ENCODE data around the gene GPI.

Gene GPI

DNA sequence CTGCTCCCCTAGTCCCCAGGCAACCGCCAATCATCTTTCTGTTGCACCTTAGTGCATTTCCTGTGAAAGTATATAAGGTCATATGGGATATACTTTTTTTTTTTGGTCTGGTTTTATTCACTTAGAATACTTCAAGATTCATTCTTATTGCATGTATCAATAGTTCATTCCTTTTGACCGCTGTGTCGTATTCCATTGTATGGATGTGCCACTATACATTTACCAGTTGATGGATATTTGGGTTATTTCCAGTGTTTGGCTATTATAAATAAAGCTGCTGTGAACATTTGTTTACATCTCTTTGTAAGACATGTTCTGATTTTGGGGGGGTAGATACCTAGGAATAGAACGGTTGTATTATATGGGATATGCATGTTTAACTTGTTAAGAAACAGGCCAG, 53.3 kb downstream of the GPI start:
- TF ChIP-seq TEAD4 (IDR thresholded peaks at IDR 0.05) (no peak), TCF12 (IDR thresholded peaks at IDR 0.05; ENCODE audit: low read depth) (no peak), CEBPB (IDR thresholded peaks at IDR 0.05) (no peak), RAD21 (IDR thresholded peaks at IDR 0.05; ENCODE audit: low read depth) (no peak), NFIC (IDR thresholded peaks at IDR 0.05) (no peak), EGR1 (IDR thresholded peaks at IDR 0.05) (no peak), FOXM1 (IDR thresholded peaks at IDR 0.05; ENCODE audit: borderline replicate concordance, low read depth) (no peak), TAF1 (IDR thresholded peaks at IDR 0.05; ENCODE audit: low read depth) (no peak), CREB1 (IDR thresholded peaks at IDR 0.05; ENCODE audit: low read depth) (no peak), YY1 (IDR thresholded peaks at IDR 0.05; ENCODE audit: low read depth) (no peak), EP300 (IDR thresholded peaks at IDR 0.05; ENCODE audit: borderline replicate concordance) (no peak)
- TF ChIP-seq, protein P1, sequence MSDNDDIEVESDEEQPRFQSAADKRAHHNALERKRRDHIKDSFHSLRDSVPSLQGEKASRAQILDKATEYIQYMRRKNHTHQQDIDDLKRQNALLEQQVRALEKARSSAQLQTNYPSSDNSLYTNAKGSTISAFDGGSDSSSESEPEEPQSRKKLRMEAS (IDR thresholded peaks at IDR 0.05): no peak
- TF ChIP-seq, protein P2, sequence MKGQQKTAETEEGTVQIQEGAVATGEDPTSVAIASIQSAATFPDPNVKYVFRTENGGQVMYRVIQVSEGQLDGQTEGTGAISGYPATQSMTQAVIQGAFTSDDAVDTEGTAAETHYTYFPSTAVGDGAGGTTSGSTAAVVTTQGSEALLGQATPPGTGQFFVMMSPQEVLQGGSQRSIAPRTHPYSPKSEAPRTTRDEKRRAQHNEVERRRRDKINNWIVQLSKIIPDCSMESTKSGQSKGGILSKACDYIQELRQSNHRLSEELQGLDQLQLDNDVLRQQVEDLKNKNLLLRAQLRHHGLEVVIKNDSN (IDR thresholded peaks at IDR 0.05): no peak

DNA sequence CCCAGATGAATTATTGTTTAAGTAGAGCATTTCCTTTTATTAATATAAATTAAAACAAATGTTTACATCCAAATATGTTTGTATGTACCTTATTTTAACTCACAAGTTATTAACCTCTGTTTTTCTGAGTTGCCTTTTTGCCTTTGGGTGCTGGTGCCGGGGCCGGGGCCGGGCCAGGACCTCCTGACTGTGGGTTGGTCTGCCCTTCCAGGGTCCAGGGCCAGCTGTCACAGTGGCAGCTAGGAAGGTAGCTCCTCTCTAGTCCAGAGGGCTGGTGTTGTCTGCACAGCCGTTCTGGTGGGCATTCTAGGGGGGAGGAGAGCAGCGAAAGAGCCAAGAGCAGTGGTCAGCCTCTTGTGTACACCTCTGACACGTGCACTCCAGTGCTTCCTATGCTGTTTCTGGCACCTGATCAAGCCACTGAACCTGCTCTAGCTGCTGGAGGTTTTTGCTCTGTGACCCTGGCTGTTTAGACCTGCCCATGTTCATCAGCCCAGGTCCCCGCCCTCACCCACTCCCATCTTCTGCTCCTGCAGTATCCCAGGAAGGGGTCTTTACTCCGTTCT, 61.2 kb downstream of the GPI start:
- TF ChIP-seq CEBPB (IDR thresholded peaks at IDR 0.05) (no peak), EGR1 (IDR thresholded peaks at IDR 0.05) (no peak), RAD21 (IDR thresholded peaks at IDR 0.05; ENCODE audit: low read depth) (no peak), ZBTB7A (IDR thresholded peaks at IDR 0.05; ENCODE audit: low read depth) (no peak), TEAD4 (IDR thresholded peaks at IDR 0.05) (no peak), TCF12 (IDR thresholded peaks at IDR 0.05; ENCODE audit: low read depth) (no peak), FOXM1 (IDR thresholded peaks at IDR 0.05; ENCODE audit: borderline replicate concordance, low read depth) (no peak), EP300 (IDR thresholded peaks at IDR 0.05; ENCODE audit: borderline replicate concordance) (no peak), NFIC (IDR thresholded peaks at IDR 0.05) (no peak), CREB1 (IDR thresholded peaks at IDR 0.05; ENCODE audit: low read depth) (no peak), TAF1 (IDR thresholded peaks at IDR 0.05; ENCODE audit: low read depth) (no peak), YY1 (IDR thresholded peaks at IDR 0.05; ENCODE audit: low read depth) (no peak)
- TF ChIP-seq, protein P2 (IDR thresholded peaks at IDR 0.05): no peak
- TF ChIP-seq, protein P1 (IDR thresholded peaks at IDR 0.05): no peak
- TF ChIP-seq, protein P3, sequence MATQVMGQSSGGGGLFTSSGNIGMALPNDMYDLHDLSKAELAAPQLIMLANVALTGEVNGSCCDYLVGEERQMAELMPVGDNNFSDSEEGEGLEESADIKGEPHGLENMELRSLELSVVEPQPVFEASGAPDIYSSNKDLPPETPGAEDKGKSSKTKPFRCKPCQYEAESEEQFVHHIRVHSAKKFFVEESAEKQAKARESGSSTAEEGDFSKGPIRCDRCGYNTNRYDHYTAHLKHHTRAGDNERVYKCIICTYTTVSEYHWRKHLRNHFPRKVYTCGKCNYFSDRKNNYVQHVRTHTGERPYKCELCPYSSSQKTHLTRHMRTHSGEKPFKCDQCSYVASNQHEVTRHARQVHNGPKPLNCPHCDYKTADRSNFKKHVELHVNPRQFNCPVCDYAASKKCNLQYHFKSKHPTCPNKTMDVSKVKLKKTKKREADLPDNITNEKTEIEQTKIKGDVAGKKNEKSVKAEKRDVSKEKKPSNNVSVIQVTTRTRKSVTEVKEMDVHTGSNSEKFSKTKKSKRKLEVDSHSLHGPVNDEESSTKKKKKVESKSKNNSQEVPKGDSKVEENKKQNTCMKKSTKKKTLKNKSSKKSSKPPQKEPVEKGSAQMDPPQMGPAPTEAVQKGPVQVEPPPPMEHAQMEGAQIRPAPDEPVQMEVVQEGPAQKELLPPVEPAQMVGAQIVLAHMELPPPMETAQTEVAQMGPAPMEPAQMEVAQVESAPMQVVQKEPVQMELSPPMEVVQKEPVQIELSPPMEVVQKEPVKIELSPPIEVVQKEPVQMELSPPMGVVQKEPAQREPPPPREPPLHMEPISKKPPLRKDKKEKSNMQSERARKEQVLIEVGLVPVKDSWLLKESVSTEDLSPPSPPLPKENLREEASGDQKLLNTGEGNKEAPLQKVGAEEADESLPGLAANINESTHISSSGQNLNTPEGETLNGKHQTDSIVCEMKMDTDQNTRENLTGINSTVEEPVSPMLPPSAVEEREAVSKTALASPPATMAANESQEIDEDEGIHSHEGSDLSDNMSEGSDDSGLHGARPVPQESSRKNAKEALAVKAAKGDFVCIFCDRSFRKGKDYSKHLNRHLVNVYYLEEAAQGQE (IDR thresholded peaks at IDR 0.05; ENCODE audit: low read depth): no peak

DNA sequence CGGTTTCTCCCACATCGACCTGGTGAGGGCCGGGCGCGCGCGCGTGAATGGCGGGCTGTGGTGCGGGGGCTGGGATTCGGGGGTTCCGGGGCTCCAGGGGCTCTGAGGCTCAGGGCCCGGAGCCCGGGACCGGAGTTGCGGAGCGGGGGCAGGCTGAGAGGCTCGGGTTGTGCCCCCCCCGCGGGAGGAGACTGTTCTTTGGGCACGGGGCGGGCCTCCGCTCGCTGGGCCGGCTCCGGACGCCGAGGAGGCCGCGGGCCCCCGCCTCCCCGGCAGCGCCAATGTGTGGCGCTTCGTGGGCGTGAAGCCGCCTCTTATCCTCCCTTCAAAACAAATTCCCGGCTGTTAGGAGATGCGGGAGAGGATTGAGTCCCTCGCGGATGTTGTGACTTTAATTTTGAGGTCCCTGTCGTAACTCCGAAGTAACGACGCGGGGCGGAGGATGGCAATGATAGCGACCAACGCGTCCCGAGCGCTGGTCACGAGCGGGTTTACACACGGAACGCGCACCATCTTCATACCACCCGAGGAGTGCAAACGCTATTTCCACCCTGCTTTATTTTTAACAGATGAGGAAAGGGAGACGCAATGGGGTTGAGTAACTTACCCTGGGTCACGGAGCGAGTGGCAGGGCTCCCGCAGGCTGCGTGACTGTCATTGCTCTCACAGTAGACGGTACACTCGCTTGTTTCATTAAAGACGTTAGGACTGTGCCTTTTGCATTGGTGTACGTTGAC, 63.7 kb downstream of the GPI start:
- TF ChIP-seq TEAD4 (IDR thresholded peaks at IDR 0.05) (no peak), YY1 (IDR thresholded peaks at IDR 0.05; ENCODE audit: low read depth) (no peak), TAF1 (IDR thresholded peaks at IDR 0.05; ENCODE audit: low read depth) (no peak), EP300 (IDR thresholded peaks at IDR 0.05; ENCODE audit: borderline replicate concordance) (no peak), TCF12 (IDR thresholded peaks at IDR 0.05; ENCODE audit: low read depth) (no peak), EGR1 (IDR thresholded peaks at IDR 0.05) (no peak), NFIC (IDR thresholded peaks at IDR 0.05) (no peak)
- TF ChIP-seq, protein P3 (IDR thresholded peaks at IDR 0.05; ENCODE audit: low read depth): no peak

DNA sequence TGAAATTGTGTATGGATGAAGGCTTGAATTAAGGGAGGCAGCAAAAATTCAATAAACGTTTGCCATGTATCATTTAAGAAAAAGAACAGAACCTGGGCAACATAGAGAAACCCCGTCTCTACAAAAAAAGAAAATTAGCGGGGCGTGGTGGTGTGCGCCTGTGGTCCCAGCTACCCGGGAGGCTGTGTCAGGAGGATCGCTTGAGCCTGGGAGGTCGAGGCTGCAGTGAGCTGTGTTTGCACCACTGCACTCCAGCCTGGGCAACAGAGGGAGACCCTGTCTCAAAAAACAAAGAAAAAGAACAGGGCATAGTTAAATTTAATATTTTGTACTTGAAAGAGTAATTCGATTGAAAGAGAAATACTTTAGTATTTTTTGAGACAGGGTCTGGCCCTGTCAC, 64.6 kb downstream of the GPI start:
- TF ChIP-seq TAF1 (IDR thresholded peaks at IDR 0.05; ENCODE audit: low read depth): no peak
- no peak for TF ChIP-seq FOXM1 (IDR thresholded peaks at IDR 0.05; ENCODE audit: borderline replicate concordance, low read depth)
- TF ChIP-seq YY1 (IDR thresholded peaks at IDR 0.05; ENCODE audit: low read depth): no peak
- TF ChIP-seq NFIC (IDR thresholded peaks at IDR 0.05): no peak

DNA sequence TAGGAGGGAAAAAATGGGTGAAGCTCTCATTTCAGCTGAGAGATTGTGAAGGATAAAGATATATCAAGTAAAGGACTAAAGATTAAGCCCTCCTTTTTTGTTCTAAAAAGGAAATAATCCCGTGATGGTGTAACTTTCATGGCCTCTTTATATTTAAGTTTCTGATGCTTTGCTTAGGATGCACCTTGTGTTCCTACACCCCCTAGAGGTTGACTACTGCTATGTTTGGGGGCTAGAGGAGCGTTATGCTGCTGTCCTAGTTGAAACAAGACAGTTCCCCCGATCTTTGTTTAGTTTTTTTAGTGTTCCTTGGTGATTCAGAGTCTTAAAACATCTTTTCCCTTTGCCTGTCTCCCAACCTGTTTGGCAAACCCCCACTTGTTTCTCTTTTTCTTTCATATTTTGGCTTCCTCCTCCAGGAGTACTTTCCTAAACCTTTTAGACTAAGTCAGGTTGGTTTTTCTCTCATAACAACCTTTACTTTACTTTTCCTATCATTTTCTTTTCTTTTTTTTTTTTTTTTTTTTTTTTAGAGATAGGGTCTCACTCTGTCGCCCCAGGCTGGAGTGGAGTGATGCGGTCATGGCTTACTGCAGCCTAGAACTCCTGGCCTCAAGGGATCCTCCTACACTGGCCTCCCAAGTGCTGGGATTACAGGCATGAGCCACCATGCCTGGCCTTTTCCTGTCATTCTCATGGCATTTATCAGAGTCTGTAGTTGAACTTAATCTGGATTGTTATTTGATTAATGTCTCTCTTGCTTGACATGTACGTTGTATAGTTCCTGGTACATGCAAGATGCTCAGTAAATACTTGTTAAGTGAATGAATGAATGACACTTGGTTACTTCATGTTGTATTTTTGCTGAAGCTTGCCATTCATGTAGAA, 66.0 kb downstream of the GPI start:
- no peak for TF ChIP-seq TEAD4 (IDR thresholded peaks at IDR 0.05)
- TF ChIP-seq NFIC (IDR thresholded peaks at IDR 0.05): no peak
- no peak for TF ChIP-seq CEBPB (IDR thresholded peaks at IDR 0.05)
- TF ChIP-seq FOXM1 (IDR thresholded peaks at IDR 0.05; ENCODE audit: borderline replicate concordance, low read depth): no peak
- TF ChIP-seq EP300 (IDR thresholded peaks at IDR 0.05; ENCODE audit: borderline replicate concordance): no peak
- TF ChIP-seq, protein P2 (IDR thresholded peaks at IDR 0.05): no peak
